Left ventricle myocardium inferior (tissue), 1 donor: ENCODE data around the gene SEMA6C. TPM values are rescaled to one million over a fixed set of nuclear protein-coding genes. Genes with fewer than 3 reads are reported as not detected.

Experiments
- DNase-seq: peaks from one replicate; pipeline ENCODE4 v3.0.0-alpha.2; 2020
- H3K27ac ChIP-seq: fragments of 200-600 bp; replicated peaks from 2 replicates; pipeline ENCODE4 v1.8.0; 2021
- H3K27me3 ChIP-seq: fragments of 200-600 bp; 2 replicates; pipeline ENCODE4 v1.8.0; 2021; ENCODE audit warnings: low read depth
- H3K36me3 ChIP-seq: fragments of 200-600 bp; 2 replicates; pipeline ENCODE4 v1.8.0; 2021
- H3K4me1 ChIP-seq: fragments of 200-600 bp; 2 replicates; pipeline ENCODE4 v1.8.0; 2021
- H3K4me3 ChIP-seq: fragments of 200-600 bp; 2 replicates; pipeline ENCODE4 v1.8.0; 2021; ENCODE audit warnings: mild to moderate bottlenecking, moderate library complexity
- H3K9me3 ChIP-seq: fragments of 200-600 bp; replicated peaks from 2 replicates; pipeline ENCODE4 v1.8.0; 2021
- CTCF ChIP-seq: fragments of 200-600 bp; IDR thresholded peaks from 2 replicates; pipeline ENCODE4 v1.8.0; 2021; ENCODE audit warnings: antibody characterized with exemption, mild to moderate bottlenecking, borderline replicate concordance
- intact Hi-C: fragments of 100-400 bp; cut with micrococcal nuclease; formaldehyde crosslinking; loops from one replicate; pipeline ENCODE4 v1.11.0; 2022
- total RNA-seq: library from RNA; stranded (reverse); fragmentation: NEBNext Ultra II Directional; extraction: Animal tissue kit (Norgen Biotek cat#: 25700); gene quantifications from one replicate; pipeline ENCODE4 v1.2.1, GENCODE V29; 2021
- donor health status: DM: no; HTN: yes; CAD: no; lungs with severe emphysema.

SEMA6C gene
- total RNA-seq, 1 donor from 2014 or later: 77.7 TPM

GRCh38 chr1:151132335-151133017 is 14.0 kb downstream of the SEMA6C start:
- intact Hi-C loops: no loop called here
- Histone ChIP-seq H3K27ac (peak overlapping the region; percentile 61), H3K9me3 (no peaks in the 10 kb centered on the region), H3K36me3 (peaks cover 53% of the 10 kb centered on the region), H3K27me3 (no peaks in the 10 kb centered on the region), H3K4me1 (peaks cover 22% of the 10 kb centered on the region), H3K4me3 (peak overlapping the region; percentile 61)
- TF ChIP-seq CTCF: no peak
- DNase-seq: no peak

GRCh38 chr1:151131701-151132334 is 14.6 kb downstream of the SEMA6C start:
- H3K4me3 ChIP-seq: peak overlapping the region; percentile 61
- peak overlapping the region; percentile 61 for H3K27ac ChIP-seq
- H3K27me3 ChIP-seq: no peaks in the 10 kb centered on the region
- H3K4me1 ChIP-seq: peaks cover 22% of the 10 kb centered on the region
- H3K36me3 ChIP-seq: peaks cover 46% of the 10 kb centered on the region
- intact Hi-C loops: no loop called here
- DNase-seq: no peak
- TF ChIP-seq CTCF: no peak
- H3K9me3 ChIP-seq: no peaks in the 10 kb centered on the region

DNA sequence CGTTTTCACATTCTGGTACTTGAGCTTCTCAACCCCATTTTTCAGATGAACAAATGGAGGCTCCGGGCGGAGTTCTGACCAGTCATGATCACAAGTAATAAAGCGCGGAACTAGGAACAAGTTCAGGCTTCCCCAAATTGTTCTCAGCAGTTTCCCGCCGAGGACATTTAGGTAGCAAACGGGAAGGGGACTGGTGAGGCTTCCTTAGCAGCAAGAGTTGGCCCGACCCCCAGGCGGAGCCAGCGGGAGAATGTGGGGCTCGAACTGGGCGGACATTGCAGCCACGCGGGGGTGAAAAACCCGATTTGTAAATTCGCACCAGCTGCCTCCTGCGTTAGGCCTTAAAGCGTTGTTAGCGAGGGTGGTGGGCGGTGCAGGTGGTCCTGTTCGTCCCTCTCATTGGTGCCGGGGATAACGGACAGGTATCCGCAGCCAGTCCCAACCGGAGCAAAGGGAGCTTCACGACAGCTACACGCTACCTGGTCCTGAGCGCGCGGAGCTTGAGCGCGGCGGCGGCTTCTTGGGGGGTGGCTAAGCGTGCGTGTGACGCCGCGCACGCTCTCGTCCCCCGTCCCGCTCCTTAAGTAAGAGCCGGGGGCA is 15.3 kb downstream of the SEMA6C start:
- peaks cover 22% of the 10 kb centered on the region for H3K4me1 ChIP-seq
- no peaks in the 10 kb centered on the region for H3K27me3 ChIP-seq
- H3K36me3 ChIP-seq: peaks cover 39% of the 10 kb centered on the region
- peak; percentile 85 for DNase-seq
- intact Hi-C loops: no loop called here
- peak overlapping the region; percentile 61 for H3K4me3 ChIP-seq
- no peaks in the 10 kb centered on the region for H3K9me3 ChIP-seq
- H3K27ac ChIP-seq: peak overlapping the region; percentile 61
- TF ChIP-seq CTCF: peak; percentile 21

- Histone ChIP-seq H3K27ac (no peak overlapping the region), H3K4me1 (peaks cover 22% of the 10 kb centered on the region), H3K27me3 (no peaks in the 10 kb centered on the region), H3K4me3 (no peak overlapping the region), H3K9me3 (no peaks in the 10 kb centered on the region), H3K36me3 (peaks cover 16% of the 10 kb centered on the region)
- no peak for TF ChIP-seq CTCF
- intact Hi-C loops: no loop called here
- no peak for DNase-seq
Measured at GRCh38 chr1:151128800-151129199, 17.6 kb downstream of the SEMA6C start.

DNA sequence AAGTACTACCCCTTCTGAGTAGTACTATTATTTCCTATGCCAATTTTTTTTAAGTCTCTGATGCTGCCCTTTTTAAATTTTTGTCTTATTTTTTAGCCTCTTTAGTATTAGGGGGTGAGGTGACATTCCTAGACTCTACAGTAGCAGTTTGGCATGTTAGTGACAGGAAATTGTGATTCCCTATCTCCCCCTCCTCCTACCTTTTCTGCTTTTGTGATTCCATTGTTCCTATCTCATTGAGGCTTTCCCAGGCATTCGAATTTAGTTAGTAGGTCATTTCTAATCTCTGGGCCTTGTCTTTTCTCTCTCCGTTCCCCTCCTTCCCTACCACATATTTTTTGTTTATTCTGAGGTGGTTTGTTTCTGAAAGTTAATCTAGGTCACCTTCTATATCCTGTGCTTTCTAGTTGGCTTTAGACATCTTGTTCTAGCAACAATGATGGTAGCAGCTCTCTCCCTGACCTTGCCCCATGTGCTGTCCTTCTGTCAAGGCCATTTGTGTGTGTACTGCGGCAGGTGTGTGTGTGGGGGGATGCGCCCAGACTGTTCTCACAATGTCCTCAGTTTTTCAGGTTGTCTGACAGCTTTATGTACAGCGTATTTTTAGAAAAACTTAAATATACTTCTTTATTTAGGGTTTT is 21.5 kb downstream of the SEMA6C start:
- no peaks in the 10 kb centered on the region for H3K27me3 ChIP-seq
- H3K36me3 ChIP-seq: peaks cover 14% of the 10 kb centered on the region
- no peaks in the 10 kb centered on the region for H3K9me3 ChIP-seq
- TF ChIP-seq CTCF: no peak
- no peak for DNase-seq
- intact Hi-C loops: no loop called here
- H3K4me1 ChIP-seq: no peaks in the 10 kb centered on the region
- H3K4me3 ChIP-seq: no peak overlapping the region
- H3K27ac ChIP-seq: no peak overlapping the region
